Measurements from ENCODE around the gene ANK3.

Gene ANK3

DNA sequence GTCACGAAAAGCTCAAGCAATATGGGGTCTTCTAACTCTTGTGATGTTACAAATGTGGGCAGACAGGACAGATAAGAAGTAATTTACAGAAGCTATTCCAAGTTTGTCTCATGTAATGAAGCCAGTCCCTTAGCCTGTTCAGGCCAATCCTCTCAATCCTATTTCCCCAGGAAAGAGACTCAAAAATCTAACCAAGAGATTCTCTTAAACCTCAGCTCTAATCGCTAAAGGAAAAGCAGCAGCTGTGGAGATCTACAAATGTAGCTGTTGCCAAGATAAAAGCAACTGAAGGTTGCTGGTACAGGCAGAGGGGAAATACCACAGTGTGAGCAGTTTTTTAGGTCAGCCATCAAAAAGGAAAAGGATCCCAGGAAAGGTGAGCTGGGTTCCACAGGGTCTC is 39.3 kb downstream of the ANK3 start:
- no peaks in the 10 kb centered on the region for H3K9me3 ChIP-seq (ENCODE audit: control insufficient read depth, low read length)
- no peaks in the 10 kb centered on the region for H3K36me3 ChIP-seq (ENCODE audit: control insufficient read depth, insufficient read depth, low read length)
- no peaks in the 10 kb centered on the region for H3K4me1 ChIP-seq (ENCODE audit: control insufficient read depth, insufficient read depth, low read length)
- no peaks in the 10 kb centered on the region for H3K27me3 ChIP-seq (ENCODE audit: control insufficient read depth, insufficient read depth, low read length, poor library complexity, severe bottlenecking)
- no peak overlapping the region for H3K27ac ChIP-seq (ENCODE audit: insufficient read depth, low read depth, low read length, poor library complexity, severe bottlenecking)
- no peak overlapping the region for H3K4me3 ChIP-seq (ENCODE audit: insufficient read depth, low read depth, low read length)
- WGBS, 2 experiments, result 97 to 98% methylated on average over 2 of the region's 2 CpGs

DNA sequence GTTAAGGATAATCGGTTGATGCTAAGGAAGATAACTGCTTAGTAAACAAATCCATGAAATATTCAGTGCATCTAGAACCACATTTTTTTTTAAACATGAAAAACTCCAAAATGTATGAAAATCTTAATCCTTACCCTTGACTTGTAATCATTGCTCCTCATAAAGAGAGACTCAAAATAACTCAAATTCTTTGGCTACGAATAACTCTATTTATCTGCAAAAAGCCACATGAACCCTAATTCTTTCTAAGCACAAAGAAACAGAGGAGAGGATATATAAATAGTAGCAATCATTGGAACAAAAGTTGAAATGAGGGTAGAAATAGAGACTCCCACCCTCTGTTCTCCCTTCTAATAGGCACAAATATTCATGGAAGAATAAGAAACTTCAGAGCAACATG is 40.2 kb downstream of the ANK3 start:
- no peaks in the 10 kb centered on the region for H3K9me3 ChIP-seq (ENCODE audit: control insufficient read depth, low read length)
- H3K27ac ChIP-seq (ENCODE audit: insufficient read depth, low read depth, low read length, poor library complexity, severe bottlenecking), result no peak overlapping the region
- no peaks in the 10 kb centered on the region for H3K27me3 ChIP-seq (ENCODE audit: control insufficient read depth, insufficient read depth, low read length, poor library complexity, severe bottlenecking)
- H3K4me3 ChIP-seq (ENCODE audit: insufficient read depth, low read depth, low read length), result no peak overlapping the region
- no peaks in the 10 kb centered on the region for H3K36me3 ChIP-seq (ENCODE audit: control insufficient read depth, insufficient read depth, low read length)
- H3K4me1 ChIP-seq (ENCODE audit: control insufficient read depth, insufficient read depth, low read length), result no peaks in the 10 kb centered on the region
- WGBS, 2 experiments, result 90 to 92% methylated on average over 2 of the region's 2 CpGs

DNA sequence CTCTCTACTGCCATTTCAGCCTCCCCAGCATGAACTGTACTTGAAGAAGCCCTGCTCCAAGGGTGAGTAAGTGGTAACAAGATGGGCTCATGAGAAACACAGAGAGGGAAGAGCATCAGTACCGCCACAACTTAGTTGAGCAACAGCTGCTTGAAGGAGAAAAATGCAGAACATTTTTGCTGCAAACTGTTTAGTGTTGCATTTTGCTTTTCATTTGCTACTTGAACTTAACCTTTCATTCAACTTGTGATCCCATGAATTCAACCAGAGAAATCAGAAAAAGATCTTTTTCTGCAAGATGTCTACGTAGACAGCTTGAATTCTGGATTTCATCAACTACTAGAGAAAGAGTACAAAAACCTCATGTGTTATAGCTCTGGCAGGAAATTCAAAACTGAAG is 40.7 kb downstream of the ANK3 start:
- 94 to 96% methylated on average over 2 of the region's 2 CpGs for WGBS, 2 experiments
- Histone ChIP-seq H3K4me1 (ENCODE audit: control insufficient read depth, insufficient read depth, low read length) (no peaks in the 10 kb centered on the region), H3K36me3 (ENCODE audit: control insufficient read depth, insufficient read depth, low read length) (no peaks in the 10 kb centered on the region), H3K4me3 (ENCODE audit: insufficient read depth, low read depth, low read length) (no peak overlapping the region), H3K27ac (ENCODE audit: insufficient read depth, low read depth, low read length, poor library complexity, severe bottlenecking) (no peak overlapping the region), H3K9me3 (ENCODE audit: control insufficient read depth, low read length) (no peaks in the 10 kb centered on the region), H3K27me3 (ENCODE audit: control insufficient read depth, insufficient read depth, low read length, poor library complexity, severe bottlenecking) (no peaks in the 10 kb centered on the region)

DNA sequence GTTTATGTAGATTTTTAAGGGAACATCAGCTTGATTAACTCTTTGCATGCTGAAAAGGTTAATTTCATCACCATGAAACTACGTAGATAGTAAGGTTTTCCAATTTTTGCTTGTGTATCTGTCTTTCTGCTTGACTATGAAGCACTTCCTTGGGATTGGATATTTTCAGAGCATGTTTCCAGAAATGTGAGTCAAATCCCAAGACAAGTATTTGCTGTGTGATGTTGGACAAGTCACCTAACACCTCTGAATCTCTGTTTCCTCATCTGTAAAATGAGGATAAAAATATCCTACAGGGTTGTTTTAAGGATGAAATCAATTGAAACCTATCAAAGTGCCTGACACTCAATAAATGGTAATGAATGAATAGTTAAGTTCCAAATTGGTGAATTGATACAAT is 42.4 kb downstream of the ANK3 start:
- Histone ChIP-seq H3K4me3 (ENCODE audit: insufficient read depth, low read depth, low read length) (no peak overlapping the region), H3K27me3 (ENCODE audit: control insufficient read depth, insufficient read depth, low read length, poor library complexity, severe bottlenecking) (no peaks in the 10 kb centered on the region), H3K9me3 (ENCODE audit: control insufficient read depth, low read length) (no peaks in the 10 kb centered on the region), H3K27ac (ENCODE audit: insufficient read depth, low read depth, low read length, poor library complexity, severe bottlenecking) (no peak overlapping the region), H3K36me3 (ENCODE audit: control insufficient read depth, insufficient read depth, low read length) (no peaks in the 10 kb centered on the region), H3K4me1 (ENCODE audit: control insufficient read depth, insufficient read depth, low read length) (no peaks in the 10 kb centered on the region)
- WGBS, 2 experiments, result 87 to 97% methylated on average over 1 of the region's 1 CpG

DNA sequence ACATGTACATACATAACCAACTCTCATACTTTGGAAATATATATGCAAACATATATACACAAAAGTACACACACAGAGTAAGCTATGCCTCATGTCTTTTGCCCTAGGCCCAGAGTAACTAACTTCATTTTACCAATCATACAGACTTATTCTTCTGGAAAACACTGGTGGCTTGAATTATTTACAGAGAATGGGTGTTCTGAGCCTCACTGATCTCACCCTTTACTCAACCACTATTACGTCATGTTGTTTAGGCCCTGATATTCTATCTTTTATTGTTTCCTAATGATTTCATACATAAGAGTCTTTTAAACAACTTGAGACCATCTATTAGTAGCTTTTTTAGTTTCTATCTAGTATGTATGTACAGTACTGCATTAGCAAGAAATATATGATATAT is 43.0 kb downstream of the ANK3 start:
- Histone ChIP-seq H3K27ac (ENCODE audit: insufficient read depth, low read depth, low read length, poor library complexity, severe bottlenecking) (no peak overlapping the region), H3K4me1 (ENCODE audit: control insufficient read depth, insufficient read depth, low read length) (no peaks in the 10 kb centered on the region), H3K36me3 (ENCODE audit: control insufficient read depth, insufficient read depth, low read length) (no peaks in the 10 kb centered on the region), H3K9me3 (ENCODE audit: control insufficient read depth, low read length) (no peaks in the 10 kb centered on the region), H3K27me3 (ENCODE audit: control insufficient read depth, insufficient read depth, low read length, poor library complexity, severe bottlenecking) (no peaks in the 10 kb centered on the region), H3K4me3 (ENCODE audit: insufficient read depth, low read depth, low read length) (no peak overlapping the region)
- 100% methylated on average over 1 of the region's 1 CpG; no CpG with 5 or more reads in 1 of the 2 experiments for WGBS, 2 experiments

DNA sequence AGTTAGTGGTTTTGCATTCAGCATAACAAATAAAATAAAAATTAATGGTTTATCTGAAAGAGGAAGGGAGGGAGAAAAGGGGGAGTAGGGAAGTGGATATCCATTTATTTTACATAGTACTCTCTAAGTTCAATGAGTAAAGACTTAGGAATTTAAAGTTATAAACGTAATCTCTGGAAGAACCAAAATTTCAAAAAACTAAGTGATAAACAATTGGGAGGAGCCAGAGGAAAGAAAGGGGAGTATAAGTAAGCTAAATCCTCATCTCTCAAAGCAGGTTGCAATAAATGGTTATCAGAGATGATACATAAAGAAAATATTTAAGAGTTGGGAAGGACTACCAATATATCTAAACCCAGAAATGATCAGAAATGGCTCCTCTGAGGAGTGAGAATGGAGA is 46.4 kb downstream of the ANK3 start:
- Histone ChIP-seq H3K4me3 (ENCODE audit: insufficient read depth, low read depth, low read length) (no peak overlapping the region), H3K4me1 (ENCODE audit: control insufficient read depth, insufficient read depth, low read length) (no peaks in the 10 kb centered on the region), H3K36me3 (ENCODE audit: control insufficient read depth, insufficient read depth, low read length) (no peaks in the 10 kb centered on the region), H3K9me3 (ENCODE audit: control insufficient read depth, low read length) (no peaks in the 10 kb centered on the region), H3K27ac (ENCODE audit: insufficient read depth, low read depth, low read length, poor library complexity, severe bottlenecking) (no peak overlapping the region), H3K27me3 (ENCODE audit: control insufficient read depth, insufficient read depth, low read length, poor library complexity, severe bottlenecking) (no peaks in the 10 kb centered on the region)
- 85 to 100% methylated on average over 1 of the region's 1 CpG for WGBS, 2 experiments

DNA sequence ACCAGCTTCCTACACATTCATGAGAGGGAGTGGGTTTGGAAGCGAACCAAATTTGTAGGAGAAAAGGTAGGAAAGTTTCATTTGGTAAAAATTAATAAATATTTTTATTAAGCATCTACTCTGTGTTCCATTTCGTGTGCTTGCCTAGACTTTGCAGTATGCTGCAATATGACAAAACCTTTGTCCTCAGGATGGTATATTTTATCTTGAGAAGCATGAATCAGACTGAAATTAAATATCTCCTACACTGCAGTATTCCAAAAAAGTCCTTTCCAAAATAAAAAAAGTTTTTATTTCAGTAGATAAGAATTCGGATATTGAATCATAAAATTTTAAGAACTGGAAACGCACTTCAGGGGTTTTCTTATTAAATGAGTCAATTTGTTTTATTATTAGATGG is 47.7 kb downstream of the ANK3 start:
- H3K4me3 ChIP-seq (ENCODE audit: insufficient read depth, low read depth, low read length), result no peak overlapping the region
- H3K9me3 ChIP-seq (ENCODE audit: control insufficient read depth, low read length), result no peaks in the 10 kb centered on the region
- H3K4me1 ChIP-seq (ENCODE audit: control insufficient read depth, insufficient read depth, low read length), result no peaks in the 10 kb centered on the region
- no peaks in the 10 kb centered on the region for H3K27me3 ChIP-seq (ENCODE audit: control insufficient read depth, insufficient read depth, low read length, poor library complexity, severe bottlenecking)
- H3K36me3 ChIP-seq (ENCODE audit: control insufficient read depth, insufficient read depth, low read length), result no peaks in the 10 kb centered on the region
- 94 to 97% methylated on average over 2 to 3 of the region's 4 CpGs for WGBS, 2 experiments
- no peak overlapping the region for H3K27ac ChIP-seq (ENCODE audit: insufficient read depth, low read depth, low read length, poor library complexity, severe bottlenecking)

DNA sequence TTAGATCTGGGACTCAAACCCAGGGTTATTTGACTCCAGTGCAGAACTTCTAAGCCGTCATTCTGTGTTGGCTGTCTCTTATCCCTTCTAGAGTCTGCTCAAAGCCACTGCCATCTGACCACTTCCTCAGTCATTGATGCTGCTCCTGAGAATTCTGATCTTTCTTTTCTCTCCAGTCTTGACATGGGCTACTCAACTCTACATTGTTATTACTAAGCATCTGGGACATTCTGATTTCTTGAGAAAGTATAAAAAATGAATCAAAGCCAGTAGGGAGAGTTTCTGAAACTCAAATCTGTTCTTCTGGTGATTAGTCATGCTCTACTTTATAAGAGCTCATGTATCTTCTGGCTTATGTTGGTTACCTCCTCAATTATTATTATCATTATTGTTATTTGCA is 48.7 kb downstream of the ANK3 start:
- Histone ChIP-seq H3K27me3 (ENCODE audit: control insufficient read depth, insufficient read depth, low read length, poor library complexity, severe bottlenecking) (no peaks in the 10 kb centered on the region), H3K36me3 (ENCODE audit: control insufficient read depth, insufficient read depth, low read length) (no peaks in the 10 kb centered on the region), H3K9me3 (ENCODE audit: control insufficient read depth, low read length) (no peaks in the 10 kb centered on the region), H3K4me1 (ENCODE audit: control insufficient read depth, insufficient read depth, low read length) (no peaks in the 10 kb centered on the region), H3K27ac (ENCODE audit: insufficient read depth, low read depth, low read length, poor library complexity, severe bottlenecking) (no peak overlapping the region), H3K4me3 (ENCODE audit: insufficient read depth, low read depth, low read length) (no peak overlapping the region)
- WGBS, 2 experiments, result 96 to 100% methylated on average over 1 of the region's 1 CpG

DNA sequence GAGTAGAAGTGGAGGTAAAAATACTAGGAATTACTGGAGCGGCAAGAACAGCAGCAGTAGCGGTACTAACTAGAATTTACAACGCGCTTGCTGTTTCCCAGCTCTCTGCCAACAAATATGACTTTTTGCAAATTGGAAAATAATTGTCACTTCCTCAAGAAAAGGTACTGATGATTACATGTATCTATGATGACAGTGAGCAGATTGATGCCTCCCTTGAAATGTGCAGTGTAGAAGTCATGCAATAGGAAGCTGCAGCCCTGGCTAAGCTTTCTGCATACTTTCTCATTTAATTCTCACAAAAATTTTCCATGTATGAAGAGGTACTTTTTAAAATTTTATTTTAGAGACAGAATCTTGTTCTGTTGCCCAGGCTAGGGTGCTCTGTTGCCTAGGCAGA is 49.9 kb downstream of the ANK3 start:
- Histone ChIP-seq H3K27me3 (ENCODE audit: control insufficient read depth, insufficient read depth, low read length, poor library complexity, severe bottlenecking) (no peaks in the 10 kb centered on the region), H3K36me3 (ENCODE audit: control insufficient read depth, insufficient read depth, low read length) (no peaks in the 10 kb centered on the region), H3K9me3 (ENCODE audit: control insufficient read depth, low read length) (no peaks in the 10 kb centered on the region), H3K27ac (ENCODE audit: insufficient read depth, low read depth, low read length, poor library complexity, severe bottlenecking) (no peak overlapping the region), H3K4me1 (ENCODE audit: control insufficient read depth, insufficient read depth, low read length) (no peaks in the 10 kb centered on the region), H3K4me3 (ENCODE audit: insufficient read depth, low read depth, low read length) (no peak overlapping the region)
- WGBS, 2 experiments, result 64 to 71% methylated on average over 4 of the region's 4 CpGs

DNA sequence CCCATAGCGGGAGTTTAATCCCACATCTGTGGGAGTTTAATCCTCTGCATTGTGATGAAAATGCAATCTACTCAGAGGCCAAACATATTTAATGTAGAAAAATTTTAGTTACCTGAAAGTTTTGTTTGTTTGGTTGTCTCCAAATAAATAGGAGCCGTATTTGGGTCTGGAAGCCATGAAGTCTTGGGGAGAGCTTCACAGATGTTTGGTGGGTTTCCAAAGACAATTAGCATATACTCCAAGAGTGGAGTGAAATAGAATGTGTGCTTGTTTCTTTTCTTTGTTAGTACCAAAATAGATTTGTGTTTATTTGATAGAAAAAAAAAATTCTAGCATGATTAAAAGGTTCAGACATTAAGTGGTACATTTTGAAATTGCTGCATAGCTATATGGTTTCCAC is 50.9 kb downstream of the ANK3 start:
- Histone ChIP-seq H3K4me1 (ENCODE audit: control insufficient read depth, insufficient read depth, low read length) (no peaks in the 10 kb centered on the region), H3K4me3 (ENCODE audit: insufficient read depth, low read depth, low read length) (no peak overlapping the region), H3K36me3 (ENCODE audit: control insufficient read depth, insufficient read depth, low read length) (no peaks in the 10 kb centered on the region), H3K27me3 (ENCODE audit: control insufficient read depth, insufficient read depth, low read length, poor library complexity, severe bottlenecking) (no peaks in the 10 kb centered on the region), H3K27ac (ENCODE audit: insufficient read depth, low read depth, low read length, poor library complexity, severe bottlenecking) (no peak overlapping the region), H3K9me3 (ENCODE audit: control insufficient read depth, low read length) (no peaks in the 10 kb centered on the region)
- 49 to 67% methylated on average over 2 of the region's 2 CpGs for WGBS, 2 experiments

DNA sequence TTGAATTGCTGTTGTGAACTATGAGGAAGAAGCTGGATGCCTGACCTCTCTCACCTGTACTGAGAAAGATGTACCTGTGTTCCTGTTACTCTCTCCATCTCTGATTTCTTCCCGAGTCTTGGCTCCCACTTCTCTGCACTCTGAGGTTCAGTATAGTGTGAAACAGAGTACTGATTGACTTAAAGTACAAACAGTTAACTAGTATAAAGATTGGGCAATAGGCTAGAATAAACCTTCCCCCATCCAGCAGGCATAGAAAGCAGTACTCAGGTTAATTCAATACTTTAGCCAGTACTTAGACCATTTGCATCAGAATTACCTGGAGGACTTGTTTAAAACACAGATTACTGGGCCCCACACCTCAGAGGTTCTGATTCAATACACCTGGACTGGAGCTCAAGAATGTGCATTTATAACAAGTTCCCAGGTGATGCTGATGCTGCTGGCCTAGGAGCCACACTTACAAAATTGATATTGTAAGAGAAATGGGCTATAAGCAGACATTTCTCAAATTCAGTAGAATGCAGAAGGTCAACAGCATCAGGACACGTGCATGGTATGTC is 51.6 kb downstream of the ANK3 start:
- Histone ChIP-seq H3K27me3 (ENCODE audit: control insufficient read depth, insufficient read depth, low read length, poor library complexity, severe bottlenecking) (no peaks in the 10 kb centered on the region), H3K27ac (ENCODE audit: insufficient read depth, low read depth, low read length, poor library complexity, severe bottlenecking) (no peak overlapping the region)
- 71 to 76% methylated on average over 2 of the region's 2 CpGs for WGBS, 2 experiments

More for the DNA sequence above, 51.6 kb downstream of the ANK3 start:
- Histone ChIP-seq H3K9me3 (ENCODE audit: control insufficient read depth, low read length) (no peaks in the 10 kb centered on the region), H3K4me3 (ENCODE audit: insufficient read depth, low read depth, low read length) (no peak overlapping the region), H3K4me1 (ENCODE audit: control insufficient read depth, insufficient read depth, low read length) (no peaks in the 10 kb centered on the region), H3K36me3 (ENCODE audit: control insufficient read depth, insufficient read depth, low read length) (no peaks in the 10 kb centered on the region)
